Measurements from ENCODE around the gene SLC22A15. TPM values are rescaled to one million over a fixed set of nuclear protein-coding genes. Genes with fewer than 3 reads are reported as not detected.

Gene SLC22A15
- total RNA-seq, 3 donors from 2014 or later (not counting 1 experiment from before 2014, with no cell fraction given) = 6.0 to 9.2 (median 6.3) TPM

- no CpG with 5 or more reads among the region's 1 CpG for WGBS (ENCODE audit: insufficient coverage)
- ATAC-seq = no peak
- Mint-ChIP-seq H3K27me3 (ENCODE audit: low read depth in 2 of 2) (peaks cover 9 to 21% of the 10 kb centered on the region in 2 donors), H3K4me3 (no peak overlapping the region), H3K36me3 (peaks cover 18% of the 10 kb centered on the region), H3K4me1 (no peaks in the 10 kb centered on the region), H3K27ac (no peak overlapping the region), H3K9me3 (peaks cover 7 to 8% of the 10 kb centered on the region in 2 donors)
- H3K36me3 ChIP-seq (ENCODE audit: control insufficient read depth, insufficient read depth, low read length) = no peaks in the 10 kb centered on the region
- intact Hi-C loops (cut with micrococcal nuclease) = no loop called here
- peaks cover 2% of the 10 kb centered on the region for H3K9me3 ChIP-seq (ENCODE audit: control insufficient read depth, insufficient read depth, low read length)
- H3K27me3 ChIP-seq (ENCODE audit: control insufficient read depth, insufficient read depth, low read length) = no peaks in the 10 kb centered on the region
- TF ChIP-seq, protein P1, sequence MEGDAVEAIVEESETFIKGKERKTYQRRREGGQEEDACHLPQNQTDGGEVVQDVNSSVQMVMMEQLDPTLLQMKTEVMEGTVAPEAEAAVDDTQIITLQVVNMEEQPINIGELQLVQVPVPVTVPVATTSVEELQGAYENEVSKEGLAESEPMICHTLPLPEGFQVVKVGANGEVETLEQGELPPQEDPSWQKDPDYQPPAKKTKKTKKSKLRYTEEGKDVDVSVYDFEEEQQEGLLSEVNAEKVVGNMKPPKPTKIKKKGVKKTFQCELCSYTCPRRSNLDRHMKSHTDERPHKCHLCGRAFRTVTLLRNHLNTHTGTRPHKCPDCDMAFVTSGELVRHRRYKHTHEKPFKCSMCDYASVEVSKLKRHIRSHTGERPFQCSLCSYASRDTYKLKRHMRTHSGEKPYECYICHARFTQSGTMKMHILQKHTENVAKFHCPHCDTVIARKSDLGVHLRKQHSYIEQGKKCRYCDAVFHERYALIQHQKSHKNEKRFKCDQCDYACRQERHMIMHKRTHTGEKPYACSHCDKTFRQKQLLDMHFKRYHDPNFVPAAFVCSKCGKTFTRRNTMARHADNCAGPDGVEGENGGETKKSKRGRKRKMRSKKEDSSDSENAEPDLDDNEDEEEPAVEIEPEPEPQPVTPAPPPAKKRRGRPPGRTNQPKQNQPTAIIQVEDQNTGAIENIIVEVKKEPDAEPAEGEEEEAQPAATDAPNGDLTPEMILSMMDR (IDR thresholded peaks at IDR 0.05) = no peak
- DNase-seq = no peak
- H3K27ac ChIP-seq (ENCODE audit: low read length) = no peak overlapping the region
- H3K4me1 ChIP-seq (ENCODE audit: control insufficient read depth, insufficient read depth, low read length) = no peaks in the 10 kb centered on the region
- no peak overlapping the region for H3K4me3 ChIP-seq (ENCODE audit: low read length)
Measured at GRCh38 chr1:116097626-116098025, 121.3 kb downstream of the SLC22A15 start.

DNA sequence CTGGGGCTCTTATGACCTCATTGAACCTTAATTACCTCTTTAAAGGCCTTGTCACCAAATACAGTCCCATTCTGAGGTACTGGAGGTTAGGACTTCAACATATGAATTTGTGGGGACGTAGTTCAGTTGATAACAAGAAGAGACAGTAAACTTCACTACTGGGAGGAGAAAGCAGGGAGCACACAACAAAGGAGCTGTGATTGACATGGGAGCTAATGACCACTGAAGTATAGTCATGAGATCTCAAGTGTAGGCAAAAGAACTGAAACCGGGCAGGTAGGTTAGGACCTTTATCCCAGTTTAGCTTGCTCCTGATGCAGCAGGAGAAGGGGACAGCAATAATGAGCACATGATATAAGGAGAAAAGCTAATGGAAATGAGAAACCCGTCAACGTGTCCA lies 123.1 kb downstream of the SLC22A15 start:
- no peak for ATAC-seq
- no peak for DNase-seq
- Histone ChIP-seq H3K9me3 (ENCODE audit: control insufficient read depth, insufficient read depth, low read length) (peaks cover 2% of the 10 kb centered on the region), H3K4me3 (ENCODE audit: low read length) (no peak overlapping the region), H3K4me1 (ENCODE audit: control insufficient read depth, insufficient read depth, low read length) (no peaks in the 10 kb centered on the region), H3K27me3 (ENCODE audit: control insufficient read depth, insufficient read depth, low read length) (no peaks in the 10 kb centered on the region), H3K36me3 (ENCODE audit: control insufficient read depth, insufficient read depth, low read length) (no peaks in the 10 kb centered on the region), H3K27ac (ENCODE audit: low read length) (no peak overlapping the region)
- Mint-ChIP-seq H3K4me3 (no peak overlapping the region), H3K27ac (no peak overlapping the region), H3K4me1 (no peaks in the 10 kb centered on the region), H3K27me3 (ENCODE audit: low read depth in 2 of 2) (peaks cover 7 to 12% of the 10 kb centered on the region in 2 donors), H3K9me3 (peaks cover 5 to 7% of the 10 kb centered on the region in 2 donors), H3K36me3 (peaks cover 18% of the 10 kb centered on the region)
- TF ChIP-seq, protein P1 (IDR thresholded peaks at IDR 0.05) = no peak
- intact Hi-C loops (cut with micrococcal nuclease) = no loop called here
- 91% methylated on average over 4 of the region's 4 CpGs for WGBS (ENCODE audit: insufficient coverage)

GRCh38 chr1:116099919-116100318 lies 123.6 kb downstream of the SLC22A15 start:
- H3K4me1 ChIP-seq (ENCODE audit: control insufficient read depth, insufficient read depth, low read length) = no peaks in the 10 kb centered on the region
- TF ChIP-seq, protein P1 (IDR thresholded peaks at IDR 0.05) = no peak
- no peaks in the 10 kb centered on the region for H3K36me3 ChIP-seq (ENCODE audit: control insufficient read depth, insufficient read depth, low read length)
- ATAC-seq (no peak), DNase-seq (no peak)
- no peaks in the 10 kb centered on the region for H3K27me3 ChIP-seq (ENCODE audit: control insufficient read depth, insufficient read depth, low read length)
- intact Hi-C loops (cut with micrococcal nuclease) = no loop called here
- Mint-ChIP-seq H3K9me3 (peaks cover 3 to 5% of the 10 kb centered on the region in 2 donors), H3K27ac (no peak overlapping the region), H3K27me3 (ENCODE audit: low read depth in 2 of 2) (peaks cover 7 to 11% of the 10 kb centered on the region in 2 donors), H3K4me3 (no peak overlapping the region), H3K4me1 (no peaks in the 10 kb centered on the region), H3K36me3 (peaks cover 16% of the 10 kb centered on the region)
- no peak overlapping the region for H3K4me3 ChIP-seq (ENCODE audit: low read length)
- H3K27ac ChIP-seq (ENCODE audit: low read length) = no peak overlapping the region
- 94% methylated on average over 2 of the region's 2 CpGs for WGBS (ENCODE audit: insufficient coverage)
- peaks cover 2% of the 10 kb centered on the region for H3K9me3 ChIP-seq (ENCODE audit: control insufficient read depth, insufficient read depth, low read length)

- Mint-ChIP-seq H3K9me3 (no peaks in the 10 kb centered on the region), H3K27me3 (ENCODE audit: low read depth in 2 of 2) (peaks cover 10 to 12% of the 10 kb centered on the region in 2 donors), H3K36me3 (no peaks in the 10 kb centered on the region), H3K4me3 (no peak overlapping the region), H3K4me1 (no peaks in the 10 kb centered on the region), H3K27ac (no peak overlapping the region)
- intact Hi-C loops (cut with micrococcal nuclease) = no loop called here
- TF ChIP-seq, protein P1 (IDR thresholded peaks at IDR 0.05) = no peak
- Histone ChIP-seq H3K4me3 (ENCODE audit: low read length) (no peak overlapping the region), H3K27ac (ENCODE audit: low read length) (no peak overlapping the region), H3K36me3 (ENCODE audit: control insufficient read depth, insufficient read depth, low read length) (no peaks in the 10 kb centered on the region), H3K27me3 (ENCODE audit: control insufficient read depth, insufficient read depth, low read length) (no peaks in the 10 kb centered on the region), H3K4me1 (ENCODE audit: control insufficient read depth, insufficient read depth, low read length) (no peaks in the 10 kb centered on the region), H3K9me3 (ENCODE audit: control insufficient read depth, insufficient read depth, low read length) (no peaks in the 10 kb centered on the region)
- ATAC-seq = no peak
- WGBS (ENCODE audit: insufficient coverage) = 82% methylated on average over 3 of the region's 3 CpGs
- no peak for DNase-seq
Measured at GRCh38 chr1:116104667-116105066, 128.4 kb downstream of the SLC22A15 start.
